ENCODE data around the gene MOSMO. TPM values are rescaled to one million over a fixed set of nuclear protein-coding genes. Genes with fewer than 3 reads are reported as not detected.

The MOSMO gene
- total RNA-seq, 2 experiments from 2014 or later: 9.6 to 9.8 TPM

DNA sequence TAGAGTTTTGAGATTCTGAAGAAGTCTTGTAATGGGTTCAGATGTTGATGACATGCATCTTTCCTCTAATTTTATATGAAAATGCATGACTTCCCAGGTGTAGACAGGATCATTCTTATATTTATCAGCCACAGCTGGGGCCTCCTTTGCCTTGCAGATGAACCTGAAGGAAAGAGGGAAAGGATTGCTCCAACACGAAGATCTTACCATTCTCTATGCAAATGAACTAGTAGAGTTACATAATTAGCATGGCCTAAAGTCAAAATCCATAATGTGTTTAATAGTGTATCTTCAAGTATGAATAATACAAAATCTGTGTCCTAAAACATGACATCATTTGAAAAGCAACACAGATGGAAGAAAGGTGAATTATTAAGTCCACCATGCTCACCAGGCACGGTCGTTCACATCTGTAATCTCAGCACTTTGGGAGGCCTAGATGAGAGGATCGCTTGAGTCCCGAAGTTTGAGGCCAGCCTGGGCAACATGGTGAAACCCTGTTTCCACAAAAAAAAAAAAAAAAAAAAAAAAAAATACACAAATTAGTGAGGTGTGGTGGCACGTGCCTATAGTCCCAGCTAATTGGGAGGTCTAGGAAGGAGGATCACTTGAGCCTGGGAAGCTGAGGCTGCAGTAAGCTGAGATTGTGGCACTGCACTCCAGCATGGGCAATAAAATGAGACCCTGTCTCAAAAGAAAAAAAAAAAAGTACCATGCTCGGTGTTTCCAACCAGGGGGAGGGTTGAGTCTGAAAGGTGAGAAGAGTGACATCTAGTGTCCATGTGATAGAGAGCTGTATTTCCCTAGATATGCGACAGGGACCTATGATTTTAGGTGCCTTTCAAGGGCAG lies 90.7 kb downstream of the MOSMO start:
- H3K9me2 ChIP-seq (ENCODE audit: insufficient read depth, low read length): no peaks in the 10 kb centered on the region
- H3K27ac ChIP-seq (ENCODE audit: low read depth, low read length, poor library complexity, severe bottlenecking): no peak overlapping the region
- no peaks in the 10 kb centered on the region for H3K36me3 ChIP-seq (ENCODE audit: insufficient read depth, low read length)
- POLR2A ChIA-PET: interaction anchor here (0.6 to 1.0 kb wide), 3 partner anchors 93 to 117 kb away, joined by 4 to 5 read pairs (median 5); no protein-coding TSS in a partner anchor
- no peaks in the 10 kb centered on the region for H3K79me2 ChIP-seq (ENCODE audit: insufficient read depth, low read depth, low read length)
- H3K4me1 ChIP-seq (ENCODE audit: insufficient read depth, low read length, poor library complexity, severe bottlenecking): no peaks in the 10 kb centered on the region
- peak overlapping the region; percentile 36; the same call in 1 of the 2 replicates for H3K4me2 ChIP-seq (ENCODE audit: low read length)
- peak overlapping the region; percentile 35; the same call in 1 of the 2 replicates for H2AFZ ChIP-seq (ENCODE audit: low read length)
- no peaks in the 10 kb centered on the region for H4K20me1 ChIP-seq (ENCODE audit: insufficient read depth, low read length)
- CTCF ChIA-PET (ENCODE audit: unreplicated experiment): no interaction called here
- H3K4me3 ChIP-seq (ENCODE audit: low read depth, low read length, poor library complexity, severe bottlenecking): peak overlapping the region; percentile 22
- BruUV-seq (replicated peaks): no TSS peak
- intact Hi-C loops (cut with micrococcal nuclease; ENCODE audit: unreplicated experiment): loop anchor here (5.0 kb wide), 2 partner anchors 89 to 96 kb away; partner anchors contain the start of gene PDZD9
- H3K9me3 ChIP-seq (ENCODE audit: low read length): no peaks in the 10 kb centered on the region
- TF ChIP-seq EZH2phosphoT487 (IDR thresholded peaks at IDR 0.05; ENCODE audit: borderline replicate concordance, low read depth, low read length): no peak
- TF ChIP-seq, protein P1, sequence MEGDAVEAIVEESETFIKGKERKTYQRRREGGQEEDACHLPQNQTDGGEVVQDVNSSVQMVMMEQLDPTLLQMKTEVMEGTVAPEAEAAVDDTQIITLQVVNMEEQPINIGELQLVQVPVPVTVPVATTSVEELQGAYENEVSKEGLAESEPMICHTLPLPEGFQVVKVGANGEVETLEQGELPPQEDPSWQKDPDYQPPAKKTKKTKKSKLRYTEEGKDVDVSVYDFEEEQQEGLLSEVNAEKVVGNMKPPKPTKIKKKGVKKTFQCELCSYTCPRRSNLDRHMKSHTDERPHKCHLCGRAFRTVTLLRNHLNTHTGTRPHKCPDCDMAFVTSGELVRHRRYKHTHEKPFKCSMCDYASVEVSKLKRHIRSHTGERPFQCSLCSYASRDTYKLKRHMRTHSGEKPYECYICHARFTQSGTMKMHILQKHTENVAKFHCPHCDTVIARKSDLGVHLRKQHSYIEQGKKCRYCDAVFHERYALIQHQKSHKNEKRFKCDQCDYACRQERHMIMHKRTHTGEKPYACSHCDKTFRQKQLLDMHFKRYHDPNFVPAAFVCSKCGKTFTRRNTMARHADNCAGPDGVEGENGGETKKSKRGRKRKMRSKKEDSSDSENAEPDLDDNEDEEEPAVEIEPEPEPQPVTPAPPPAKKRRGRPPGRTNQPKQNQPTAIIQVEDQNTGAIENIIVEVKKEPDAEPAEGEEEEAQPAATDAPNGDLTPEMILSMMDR (conservative IDR thresholded peaks at IDR 0.05; ENCODE audit: low read length): peak; percentile 89
- peak; percentile 76 for DNase-seq (ENCODE audit: low spot score)

DNA sequence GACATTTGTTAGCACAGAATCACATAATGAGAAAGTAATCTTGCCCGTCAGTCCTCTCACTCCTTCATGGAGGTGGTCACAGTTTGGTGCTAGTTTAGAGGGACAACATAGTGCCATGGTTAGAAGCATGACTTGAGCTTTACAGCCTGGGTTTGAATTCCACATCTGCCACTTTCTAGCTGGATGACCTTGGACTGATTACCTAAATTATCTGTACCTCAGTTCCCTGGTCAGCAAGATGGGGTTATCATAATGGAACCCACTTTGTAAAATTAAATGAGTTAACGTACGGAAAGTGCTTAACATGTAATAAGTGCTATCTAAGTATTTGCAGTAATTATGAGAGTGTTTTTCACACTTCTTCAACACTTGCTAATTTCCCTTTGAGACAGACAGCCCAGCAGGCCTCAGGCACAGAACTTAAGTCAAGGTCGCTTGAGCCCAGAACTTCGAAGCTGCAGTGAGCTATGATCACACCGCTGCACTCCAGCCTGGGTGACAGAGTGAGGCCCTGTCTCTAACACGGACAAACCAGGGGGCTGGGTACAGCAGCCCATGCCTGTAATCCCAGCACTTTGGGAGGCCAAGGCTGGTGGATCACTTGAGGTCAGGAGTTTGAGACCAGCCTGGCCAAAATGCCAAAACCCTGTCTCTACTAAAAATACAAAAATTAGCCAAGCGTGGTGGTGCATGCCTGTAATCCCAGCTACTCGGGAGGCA lies 91.5 kb downstream of the MOSMO start:
- H3K4me1 ChIP-seq (ENCODE audit: insufficient read depth, low read length, poor library complexity, severe bottlenecking): no peaks in the 10 kb centered on the region
- H3K27ac ChIP-seq (ENCODE audit: low read depth, low read length, poor library complexity, severe bottlenecking): no peak overlapping the region
- DNase-seq (ENCODE audit: low spot score): no peak
- H4K20me1 ChIP-seq (ENCODE audit: insufficient read depth, low read length): no peaks in the 10 kb centered on the region
- no peaks in the 10 kb centered on the region for H3K36me3 ChIP-seq (ENCODE audit: insufficient read depth, low read length)
- H3K79me2 ChIP-seq (ENCODE audit: insufficient read depth, low read depth, low read length): no peaks in the 10 kb centered on the region
- H3K4me2 ChIP-seq (ENCODE audit: low read length): no peak overlapping the region
- ChIA-PET CTCF (ENCODE audit: unreplicated experiment) (no interaction called here), POLR2A (interaction anchor here (0.6 to 1.0 kb wide), 3 partner anchors 93 to 118 kb away, joined by 4 to 5 read pairs (median 5); no protein-coding TSS in a partner anchor)
- no peaks in the 10 kb centered on the region for H3K9me2 ChIP-seq (ENCODE audit: insufficient read depth, low read length)
- H3K9me3 ChIP-seq (ENCODE audit: low read length): no peaks in the 10 kb centered on the region
- intact Hi-C loops (cut with micrococcal nuclease; ENCODE audit: unreplicated experiment): loop anchor here (5.0 kb wide), 2 partner anchors 88 to 97 kb away; partner anchors contain the start of gene PDZD9
- no peak for TF ChIP-seq EZH2phosphoT487 (IDR thresholded peaks at IDR 0.05; ENCODE audit: borderline replicate concordance, low read depth, low read length)
- TF ChIP-seq, protein P1 (conservative IDR thresholded peaks at IDR 0.05; ENCODE audit: low read length): peak; percentile 46; the same call in 1 of the 2 replicates
- no peak overlapping the region for H3K4me3 ChIP-seq (ENCODE audit: low read depth, low read length, poor library complexity, severe bottlenecking)
- BruUV-seq (replicated peaks): no TSS peak
- no peak overlapping the region for H2AFZ ChIP-seq (ENCODE audit: low read length)

Data from OCI-LY7 (cell line).